Medulla oblongata (tissue), 1 donor: ENCODE data around the gene ABCG1.

Experiments
- DNase-seq: peaks from one replicate; pipeline ENCODE4 v3.0.0-alpha.2; 2015; ENCODE audit errors: extremely low spot score

ABCG1 gene

DNA sequence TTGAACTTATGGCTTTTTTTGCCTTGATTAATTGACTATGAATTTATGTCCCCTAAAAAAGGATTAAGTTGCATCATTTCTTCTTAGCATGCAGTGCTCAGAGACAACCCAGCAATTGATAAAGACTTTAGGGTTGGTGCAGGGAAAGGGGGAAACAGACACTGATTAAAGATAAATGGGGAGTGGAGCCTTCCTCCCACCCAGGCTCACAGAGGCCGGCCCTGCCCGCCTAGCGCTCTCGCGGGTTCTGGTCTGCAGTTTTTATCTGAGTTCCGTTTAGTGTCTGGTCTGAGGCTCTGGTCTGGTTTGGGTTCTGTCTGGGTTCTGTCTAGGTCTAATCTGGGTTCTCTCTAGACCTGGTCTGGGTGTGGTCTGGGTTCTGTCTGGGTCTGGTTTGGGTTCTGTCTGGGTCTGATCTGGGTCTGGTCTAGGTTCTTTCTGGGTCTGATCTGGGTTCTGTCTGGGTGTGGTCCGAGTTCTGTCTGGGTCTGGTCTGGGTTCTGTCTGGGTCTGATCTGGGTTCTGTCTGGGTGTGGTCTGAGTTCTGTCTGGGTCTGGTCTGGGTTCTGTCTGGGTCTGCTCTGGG, 48.1 kb downstream of the ABCG1 start:
- DNase-seq: no peak

DNA sequence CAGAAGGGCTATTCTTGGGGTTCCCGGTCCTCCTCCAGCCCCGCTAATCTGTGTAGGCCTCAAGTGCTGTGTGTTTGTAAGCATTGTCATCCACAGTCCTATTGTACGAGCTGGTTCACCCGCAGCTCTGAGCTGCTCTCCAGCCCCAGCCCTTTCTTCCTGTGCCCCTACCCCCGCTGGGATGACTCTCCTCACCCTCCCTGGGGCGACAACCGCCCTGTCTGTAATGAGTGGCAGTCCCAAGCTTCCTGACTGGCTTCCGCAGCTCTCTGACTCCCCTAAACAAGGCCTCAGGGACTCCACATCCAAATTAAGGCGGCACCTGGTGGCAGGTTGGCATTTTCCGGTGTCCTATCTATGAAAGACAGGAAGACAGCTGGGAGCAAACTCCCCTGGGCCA, 50.4 kb downstream of the ABCG1 start:
- DNase-seq: no peak

DNA sequence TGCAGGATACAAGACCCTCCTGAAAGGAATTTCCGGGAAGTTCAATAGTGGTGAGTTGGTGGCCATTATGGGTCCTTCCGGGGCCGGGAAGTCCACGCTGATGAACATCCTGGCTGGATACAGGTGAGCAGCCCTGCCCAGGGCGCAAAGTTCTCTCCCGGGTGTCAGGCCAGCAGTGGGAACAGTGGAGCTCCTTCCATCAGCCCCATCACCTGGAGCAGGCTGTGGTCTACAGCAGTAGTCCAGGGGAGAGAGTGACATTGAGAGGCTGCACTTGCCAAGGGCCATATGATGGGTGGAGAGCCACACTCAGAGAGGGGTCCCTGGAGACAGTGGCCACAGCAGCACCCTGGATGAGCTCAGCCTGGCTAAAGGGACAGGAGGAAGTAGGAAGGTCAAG, 52.1 kb downstream of the ABCG1 start:
- DNase-seq: no peak

DNA sequence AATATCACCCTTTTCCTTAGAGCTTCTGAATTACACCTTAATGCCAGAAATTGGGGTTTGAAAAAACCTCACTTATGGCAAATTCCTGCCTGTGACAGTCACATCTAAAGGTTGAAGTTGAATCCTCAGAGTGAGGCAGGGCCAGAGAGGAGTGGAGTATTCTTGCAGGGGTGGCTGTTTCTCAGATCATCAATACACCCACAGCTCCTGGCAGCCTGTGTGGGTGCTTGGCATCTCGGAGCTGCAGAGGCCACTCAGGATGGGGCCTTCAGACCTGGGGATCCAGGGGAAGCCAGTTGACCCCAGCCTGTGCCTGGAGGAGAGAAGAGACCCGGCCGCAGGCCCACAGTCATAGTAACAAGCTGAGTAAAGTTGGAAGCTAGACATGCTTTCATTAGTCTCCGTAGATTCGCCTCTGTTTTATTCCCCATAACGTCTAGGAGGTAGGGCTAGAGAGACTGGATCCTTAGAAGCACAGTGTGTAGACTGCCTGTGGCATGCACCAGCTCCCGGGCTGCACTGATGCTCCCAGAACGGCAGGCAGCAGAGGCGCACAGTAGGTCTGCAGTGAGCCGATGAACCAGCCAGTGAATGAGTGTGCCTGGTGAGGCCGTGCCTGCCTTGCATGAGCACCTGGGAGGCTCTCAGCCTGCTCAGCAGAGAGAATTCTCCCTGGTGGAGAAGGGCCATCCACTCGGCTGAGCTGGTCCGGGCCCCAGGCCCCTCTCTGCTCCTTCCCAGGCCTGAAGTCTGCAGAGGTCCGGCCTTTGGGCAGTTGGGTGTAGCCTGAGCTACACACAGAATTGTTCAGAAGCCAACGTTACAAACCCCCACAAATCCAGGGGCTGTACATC, 53.4 kb downstream of the ABCG1 start:
- no peak for DNase-seq

DNA sequence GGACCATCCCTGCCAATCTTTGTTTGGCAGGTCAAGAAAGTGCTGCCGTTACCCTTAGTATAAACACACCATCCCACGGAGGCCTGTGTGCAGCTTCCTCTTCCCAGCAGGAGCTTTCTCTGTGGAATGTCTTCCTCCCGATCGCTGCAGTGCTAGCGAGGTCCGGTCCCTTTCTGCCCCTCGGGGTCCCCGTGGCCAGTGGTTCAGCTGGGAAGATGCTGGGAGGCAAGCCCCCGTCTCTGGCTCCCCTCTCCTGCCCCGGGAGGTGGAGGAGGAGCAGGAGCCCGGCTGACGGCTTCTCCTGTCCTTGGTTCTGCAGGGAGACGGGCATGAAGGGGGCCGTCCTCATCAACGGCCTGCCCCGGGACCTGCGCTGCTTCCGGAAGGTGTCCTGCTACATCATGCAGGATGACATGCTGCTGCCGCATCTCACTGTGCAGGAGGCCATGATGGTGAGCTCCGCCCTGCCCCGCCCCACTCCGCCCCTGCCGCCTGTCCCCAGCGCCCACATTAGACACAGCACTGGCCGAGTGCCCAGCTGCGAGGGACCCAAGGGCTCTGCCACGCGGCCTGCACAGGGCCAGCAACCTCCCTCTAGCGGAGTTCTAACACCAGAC, 54.2 kb downstream of the ABCG1 start:
- no peak for DNase-seq

DNA sequence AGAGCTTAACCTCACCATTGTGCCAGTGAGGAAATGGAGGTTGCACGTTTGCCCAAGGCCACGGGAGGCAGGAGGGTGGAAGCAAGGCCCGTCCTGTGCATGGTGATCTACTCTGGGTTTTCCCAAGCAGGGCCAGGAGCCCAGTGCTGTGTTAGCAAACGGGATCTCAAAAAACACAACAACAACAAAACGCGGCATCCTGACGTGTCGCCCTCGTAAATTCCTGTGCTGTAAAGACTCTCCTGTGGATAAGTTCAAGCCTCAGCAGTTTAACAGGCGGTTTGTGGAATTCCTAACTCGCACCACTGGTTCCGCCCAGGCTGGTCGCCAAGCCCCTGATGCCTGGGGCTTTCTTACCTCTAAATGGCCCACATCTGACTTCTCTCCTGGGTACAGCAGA, 57.1 kb downstream of the ABCG1 start:
- no peak for DNase-seq

DNA sequence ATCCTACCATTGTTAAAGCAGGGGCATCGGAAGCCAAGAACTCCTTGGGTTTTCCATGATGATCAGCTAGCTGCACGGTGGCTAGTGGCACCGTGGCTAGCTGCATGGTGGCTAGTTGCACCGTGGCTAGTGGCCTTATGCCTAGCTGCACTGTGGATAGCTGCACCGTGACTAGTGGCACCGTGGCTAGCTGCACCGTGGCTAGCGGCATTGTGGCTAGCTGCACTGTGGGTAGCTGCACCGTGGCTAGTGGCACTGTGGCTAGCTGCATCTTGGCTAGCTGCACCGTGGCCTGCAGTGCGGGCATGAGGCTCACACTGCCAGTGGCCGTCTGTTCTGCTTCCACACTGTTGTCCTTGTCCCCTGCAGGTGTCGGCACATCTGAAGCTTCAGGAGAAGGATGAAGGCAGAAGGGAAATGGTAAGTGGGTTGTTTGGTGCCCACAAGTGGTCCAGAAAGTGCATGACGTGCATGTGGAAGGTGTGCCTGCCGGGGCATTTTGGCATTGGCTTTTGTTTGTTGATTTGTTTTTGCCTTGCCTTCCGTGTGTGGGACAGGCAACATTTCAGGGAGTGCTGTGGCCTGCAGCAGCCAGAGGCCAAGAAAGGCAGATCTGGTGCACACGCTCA, 57.7 kb downstream of the ABCG1 start:
- DNase-seq: no peak

DNA sequence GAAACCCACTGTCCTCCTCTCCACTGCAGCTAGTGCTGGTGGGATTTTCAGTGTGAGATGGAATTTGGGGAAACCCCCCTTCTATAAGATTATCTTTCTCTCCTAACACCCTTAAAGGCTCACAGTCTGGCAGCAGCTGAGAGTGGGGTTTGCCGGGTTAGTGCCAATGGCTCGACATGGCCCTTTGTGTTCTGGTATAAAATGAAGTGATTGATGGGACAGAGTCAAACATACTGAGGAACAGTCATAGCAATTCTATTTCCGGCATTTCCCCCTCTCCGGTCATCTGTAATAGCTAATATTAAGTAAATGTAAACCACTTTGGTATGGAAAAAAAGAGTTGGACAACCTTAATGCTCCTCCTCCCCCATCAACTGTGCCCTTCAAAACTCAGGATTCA, 58.7 kb downstream of the ABCG1 start:
- no peak for DNase-seq

DNA sequence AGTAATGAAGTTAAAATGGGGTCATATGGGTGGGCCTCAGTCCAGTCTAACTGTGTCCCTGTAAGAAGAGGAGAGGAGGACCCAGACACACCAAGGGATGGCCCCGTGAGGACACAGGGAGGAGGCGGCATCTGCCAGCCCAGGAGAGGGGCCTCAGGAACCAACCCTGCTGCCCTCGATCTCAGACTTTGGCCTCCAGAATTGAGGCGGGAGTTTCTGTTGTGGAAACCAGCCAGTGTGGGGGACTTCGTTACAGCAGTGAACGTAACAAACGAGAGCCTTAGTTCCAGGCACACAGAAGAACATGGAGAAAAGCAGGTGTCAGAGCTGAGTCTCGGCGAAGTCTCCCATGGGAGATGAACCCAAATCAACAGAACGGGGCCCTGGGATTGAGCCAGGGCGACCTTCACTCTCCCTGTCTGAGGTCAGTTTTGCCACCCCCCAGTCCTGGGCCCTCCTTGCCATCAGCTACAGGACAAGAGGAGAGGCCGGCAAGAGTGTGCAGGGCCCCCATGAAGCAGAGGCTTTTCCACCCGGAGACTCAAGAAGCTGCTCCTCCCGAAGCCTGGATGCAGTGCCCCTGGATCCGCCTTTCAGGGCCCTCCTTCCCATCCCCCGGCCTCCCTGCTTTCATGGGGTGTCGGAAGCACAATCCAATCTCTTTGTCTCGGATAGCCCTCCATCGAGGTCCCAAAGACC, 59.7 kb downstream of the ABCG1 start:
- no peak for DNase-seq

DNA sequence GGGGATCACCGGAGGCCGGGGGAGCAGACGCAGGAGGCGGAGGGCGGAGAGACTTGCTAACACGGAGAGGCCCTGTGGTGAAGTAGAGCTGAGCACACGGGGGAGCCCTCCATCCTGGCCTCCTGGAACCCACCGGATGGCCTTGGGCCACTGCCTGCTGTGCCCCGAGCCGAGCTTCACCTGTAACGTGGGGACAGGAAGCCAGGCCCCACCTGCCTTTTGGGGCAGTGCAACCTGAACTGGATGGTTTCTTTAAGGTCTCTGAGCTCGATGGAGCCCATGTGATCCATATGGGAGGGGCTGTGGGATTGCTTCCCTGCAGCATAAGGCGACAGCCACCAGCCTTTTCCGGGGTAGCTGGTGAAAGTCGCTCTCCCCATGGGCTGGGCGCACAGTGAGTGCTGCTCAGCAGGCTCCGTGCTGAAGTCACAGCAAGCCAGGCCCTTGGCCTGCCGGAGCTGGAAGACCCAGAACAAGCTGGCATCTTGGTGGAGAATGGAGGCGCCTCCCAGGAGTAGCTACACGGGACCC, 60.5 kb downstream of the ABCG1 start:
- DNase-seq: no peak

DNA sequence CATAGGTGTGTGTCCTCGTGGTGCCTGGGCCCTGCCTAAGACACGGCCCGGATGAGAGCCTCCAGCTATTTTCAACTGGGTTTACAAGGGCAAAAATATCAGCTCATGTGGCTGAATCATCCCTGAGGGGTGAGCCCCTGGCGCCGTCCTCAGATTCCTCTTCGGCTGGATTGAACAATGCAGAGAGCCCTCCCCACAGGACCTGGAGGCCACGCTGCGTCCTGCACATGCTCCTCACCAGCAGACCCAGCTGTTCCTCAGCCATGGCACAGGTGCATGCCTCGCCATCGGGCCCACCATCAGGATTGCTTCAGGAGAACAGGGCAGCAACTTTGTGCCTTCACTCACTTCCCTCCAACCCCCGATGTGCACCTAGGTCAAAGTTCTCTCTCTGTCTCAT, 60.9 kb downstream of the ABCG1 start:
- no peak for DNase-seq

DNA sequence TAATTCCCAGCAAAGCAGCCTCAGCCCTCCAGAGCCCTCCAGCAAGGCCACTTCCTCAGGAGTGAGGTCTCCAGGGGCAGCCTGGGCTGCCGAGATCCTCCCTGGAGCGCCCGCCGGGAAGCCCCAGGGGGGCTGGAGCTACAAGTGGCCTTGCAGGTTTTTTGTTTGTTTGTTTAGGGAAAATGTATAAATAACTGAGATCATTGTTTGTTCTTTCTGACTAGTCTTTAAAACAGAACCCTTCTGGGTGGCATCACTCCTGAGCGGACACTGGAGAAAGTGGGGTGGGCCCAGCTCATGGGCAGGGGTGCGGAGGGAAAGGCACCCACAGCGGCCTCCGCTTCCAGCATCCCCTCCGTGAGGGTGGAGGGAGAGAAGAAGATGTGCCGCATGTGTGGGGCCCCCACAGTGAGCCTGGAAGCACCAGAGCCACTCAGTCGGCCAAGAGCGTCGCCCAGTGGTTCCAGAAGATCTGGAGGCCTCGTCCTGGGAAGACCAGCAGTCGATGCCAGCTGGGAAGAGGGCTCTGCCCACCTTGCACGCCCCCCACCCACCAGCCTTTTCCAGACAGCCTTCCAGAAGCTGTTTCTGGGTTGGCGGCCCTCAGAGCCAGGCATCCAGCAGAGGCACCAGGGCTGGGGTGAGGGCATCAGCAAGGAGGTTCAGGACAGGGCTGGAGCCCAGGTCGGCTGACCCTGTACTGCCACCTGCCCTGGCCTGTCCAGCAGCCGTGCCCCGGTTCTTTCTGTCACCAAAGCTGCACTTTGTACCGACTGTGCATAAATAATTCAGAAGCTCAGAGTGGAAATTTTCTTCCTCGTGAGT, 61.6 kb downstream of the ABCG1 start:
- no peak for DNase-seq

DNA sequence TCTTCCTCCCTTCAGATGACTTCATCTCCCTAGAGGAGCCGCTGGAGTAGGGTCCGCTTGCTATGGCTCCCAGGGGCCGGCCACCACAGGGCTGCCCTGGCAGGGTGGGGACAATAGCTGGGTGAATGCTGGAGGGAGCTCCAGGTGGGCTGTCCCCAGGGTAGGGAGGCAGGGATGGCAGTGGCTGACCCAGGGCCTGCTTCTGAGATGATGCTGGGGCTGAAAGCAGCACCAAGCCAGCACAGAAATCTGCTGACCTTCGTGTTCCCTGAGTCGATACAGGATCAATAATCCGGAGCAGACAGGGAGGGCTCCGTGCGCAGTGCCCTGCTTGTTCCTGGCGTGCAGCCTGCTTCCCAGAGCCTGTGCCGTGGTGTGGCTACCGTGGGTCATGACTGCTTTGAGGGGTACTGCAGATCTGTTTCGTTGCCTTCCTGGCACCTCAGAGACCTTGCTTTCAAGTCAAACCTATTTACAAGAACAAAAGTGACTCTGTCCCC, 62.3 kb downstream of the ABCG1 start:
- DNase-seq: no peak

DNA sequence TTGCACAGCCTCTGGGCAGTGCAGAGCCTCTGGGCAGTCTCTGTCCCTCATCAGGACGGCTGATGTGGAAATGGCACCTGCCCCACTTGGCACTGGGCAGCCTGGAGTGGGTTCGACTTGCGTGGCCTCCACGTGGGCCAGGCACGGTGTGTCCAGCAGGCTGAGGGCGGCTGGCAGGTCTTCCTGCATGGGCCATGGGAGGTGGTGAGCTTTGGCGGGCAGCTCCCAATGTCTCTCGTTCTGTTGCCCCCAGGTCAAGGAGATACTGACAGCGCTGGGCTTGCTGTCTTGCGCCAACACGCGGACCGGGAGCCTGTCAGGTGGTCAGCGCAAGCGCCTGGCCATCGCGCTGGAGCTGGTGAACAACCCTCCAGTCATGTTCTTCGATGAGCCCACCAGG, 63.1 kb downstream of the ABCG1 start:
- DNase-seq: no peak

DNA sequence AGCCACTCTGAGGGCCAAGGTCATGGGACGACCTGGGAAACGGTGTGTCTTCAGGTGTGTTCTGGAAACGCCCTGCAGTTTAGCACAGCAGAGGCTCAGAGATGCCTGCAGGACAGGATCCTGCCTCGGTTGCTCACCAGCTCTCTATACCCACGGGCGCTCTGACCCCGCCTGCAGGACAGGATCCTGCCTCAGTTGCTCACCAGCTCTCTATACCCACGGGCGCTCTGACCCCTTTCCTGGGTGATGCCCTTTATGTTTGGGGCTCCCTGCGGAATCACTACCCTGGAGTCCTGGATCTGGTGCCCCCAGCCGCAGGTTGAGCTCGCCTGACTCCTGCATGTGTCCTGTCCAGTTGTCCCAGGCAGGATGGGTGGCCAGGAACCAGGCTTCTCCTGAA, 63.8 kb downstream of the ABCG1 start:
- no peak for DNase-seq

DNA sequence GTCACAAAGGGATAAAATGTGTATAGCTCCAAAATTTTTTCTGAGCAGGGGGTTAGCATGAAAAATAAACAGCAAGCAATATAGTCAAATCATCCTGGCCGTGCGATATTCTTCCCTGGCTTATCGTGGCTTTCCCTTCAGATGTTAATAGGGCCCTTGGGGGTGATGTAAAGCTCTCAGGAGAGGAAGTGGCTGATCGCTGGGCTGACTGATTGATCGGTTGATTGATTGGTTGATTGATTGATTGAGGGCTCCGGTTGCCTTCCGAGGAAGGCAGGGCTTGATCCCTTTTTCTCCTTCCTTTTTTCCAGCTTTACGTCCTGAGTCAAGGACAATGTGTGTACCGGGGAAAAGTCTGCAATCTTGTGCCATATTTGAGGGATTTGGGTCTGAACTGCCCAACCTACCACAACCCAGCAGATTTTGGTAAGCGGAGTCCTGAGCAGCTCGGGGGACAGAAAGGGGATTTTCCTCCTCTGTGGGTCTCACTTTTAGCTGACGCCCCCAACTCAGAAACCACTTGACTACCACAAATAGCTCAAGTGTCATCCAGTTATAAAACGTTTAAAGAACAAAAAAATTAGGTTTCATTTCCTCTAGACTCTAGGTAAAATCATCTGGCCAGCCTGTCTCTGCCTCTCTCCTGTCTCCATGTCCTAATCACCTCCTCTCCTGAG, 66.8 kb downstream of the ABCG1 start:
- DNase-seq: no peak

DNA sequence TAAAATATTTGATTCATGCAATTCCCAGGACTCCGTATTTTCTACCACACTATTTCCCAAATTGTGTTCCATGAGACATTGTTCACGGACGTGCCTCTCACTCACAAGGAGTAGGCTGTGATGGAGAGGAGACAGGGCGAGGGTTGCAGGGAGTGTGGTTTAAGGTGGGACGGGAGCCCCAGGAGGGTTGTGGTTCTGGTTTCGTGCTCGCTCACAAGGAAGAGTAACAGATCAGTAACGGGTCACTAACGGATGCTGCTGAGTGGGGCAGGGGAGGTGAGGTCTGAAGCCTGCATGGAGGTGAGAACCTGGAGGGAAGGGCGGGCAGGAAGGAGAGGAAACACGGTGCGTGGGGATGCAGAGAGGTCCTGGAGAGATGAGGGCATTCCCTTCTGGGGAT, 67.5 kb downstream of the ABCG1 start:
- no peak for DNase-seq

DNA sequence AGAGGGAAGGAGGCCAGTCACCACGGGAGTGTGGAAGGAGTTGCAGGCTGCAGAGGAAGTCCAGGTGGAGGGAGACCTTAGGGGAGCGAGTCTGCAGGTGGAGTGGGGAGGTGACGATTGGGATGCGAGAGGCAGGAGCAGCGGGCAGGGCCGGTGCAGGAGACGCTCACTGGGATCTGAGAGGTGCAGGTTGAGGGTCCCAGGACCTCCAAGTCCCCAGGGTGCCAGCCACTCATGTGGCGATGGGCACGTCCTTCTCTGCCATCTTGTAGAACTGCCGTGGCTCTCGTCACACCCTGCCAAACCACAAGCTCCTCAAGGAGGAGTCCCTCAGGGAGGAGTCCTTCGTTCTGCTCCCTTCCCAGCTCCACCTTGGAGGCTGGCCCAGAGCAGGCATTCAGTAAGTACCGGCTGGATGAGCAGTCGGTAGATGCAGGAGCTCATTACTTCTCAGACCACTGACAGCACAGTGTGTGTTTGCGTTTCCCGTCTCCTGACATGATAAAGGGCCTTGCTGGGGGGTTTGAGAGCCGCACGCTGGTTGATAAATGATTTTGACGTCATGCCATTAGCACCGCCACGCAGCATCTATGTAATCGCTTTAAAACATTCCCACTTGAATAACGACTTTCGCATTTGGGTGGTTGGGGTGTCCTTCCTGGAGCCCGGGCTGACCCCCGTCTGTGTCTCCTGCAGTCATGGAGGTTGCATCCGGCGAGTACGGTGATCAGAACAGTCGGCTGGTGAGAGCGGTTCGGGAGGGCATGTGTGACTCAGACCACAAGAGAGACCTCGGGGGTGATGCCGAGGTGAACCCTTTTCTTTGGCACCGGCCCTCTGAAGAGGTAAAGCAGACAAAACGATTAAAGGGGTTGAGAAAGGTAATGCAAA, 68.5 kb downstream of the ABCG1 start:
- DNase-seq: no peak

DNA sequence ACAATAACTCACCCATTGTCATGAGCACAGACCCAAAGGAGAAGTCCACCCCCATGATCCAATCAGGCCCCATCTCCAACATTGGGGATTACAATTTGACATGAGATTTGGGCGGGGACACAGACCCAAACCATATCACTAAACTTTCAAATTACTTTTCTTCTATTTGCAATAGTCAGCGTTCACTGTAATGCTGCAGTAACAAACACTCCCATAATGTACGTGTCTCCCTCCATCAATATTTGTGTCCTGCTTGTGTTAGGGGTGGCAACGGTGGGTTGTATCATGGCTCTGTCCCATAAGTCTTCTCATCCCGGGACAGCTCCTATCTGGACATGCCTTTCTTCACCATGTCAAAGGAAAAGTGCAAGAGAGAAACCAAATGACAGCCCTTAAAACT, 70.0 kb downstream of the ABCG1 start:
- DNase-seq: no peak
